Measurements from ENCODE around the gene TMPRSS11A.

TMPRSS11A gene

GRCh38 chr4:67894659-67895058, 68.6 kb downstream of the TMPRSS11A start:
- H3K4me3 ChIP-seq (ENCODE audit: low read depth, low read length): no peak overlapping the region
- no peak for TF ChIP-seq CTCF (IDR thresholded peaks at IDR 0.05; ENCODE audit: insufficient read depth, low read depth, low read length, missing control alignments)
- no peak for DNase-seq (ENCODE audit: low read depth)

GRCh38 chr4:67892905-67893304, 70.4 kb downstream of the TMPRSS11A start:
- TF ChIP-seq CTCF (IDR thresholded peaks at IDR 0.05; ENCODE audit: insufficient read depth, low read depth, low read length, missing control alignments): no peak
- no peak overlapping the region for H3K4me3 ChIP-seq (ENCODE audit: low read depth, low read length)
- DNase-seq (ENCODE audit: low read depth): no peak

- H3K4me3 ChIP-seq (ENCODE audit: low read depth, low read length): no peak overlapping the region
- TF ChIP-seq CTCF (IDR thresholded peaks at IDR 0.05; ENCODE audit: insufficient read depth, low read depth, low read length, missing control alignments): no peak
- DNase-seq (ENCODE audit: low read depth): no peak
Observed at GRCh38 chr4:67892253-67892652, 71.0 kb downstream of the TMPRSS11A start.

GRCh38 chr4:67891645-67892044, 71.6 kb downstream of the TMPRSS11A start:
- no peak overlapping the region for H3K4me3 ChIP-seq (ENCODE audit: low read depth, low read length)
- TF ChIP-seq CTCF (IDR thresholded peaks at IDR 0.05; ENCODE audit: insufficient read depth, low read depth, low read length, missing control alignments): no peak
- DNase-seq (ENCODE audit: low read depth): no peak

- DNase-seq (ENCODE audit: low read depth): no peak
- no peak for TF ChIP-seq CTCF (IDR thresholded peaks at IDR 0.05; ENCODE audit: insufficient read depth, low read depth, low read length, missing control alignments)
- no peak overlapping the region for H3K4me3 ChIP-seq (ENCODE audit: low read depth, low read length)
Observed at GRCh38 chr4:67886281-67886680, 77.0 kb downstream of the TMPRSS11A start.

GRCh38 chr4:67885762-67886161, 77.5 kb downstream of the TMPRSS11A start:
- no peak for TF ChIP-seq CTCF (IDR thresholded peaks at IDR 0.05; ENCODE audit: insufficient read depth, low read depth, low read length, missing control alignments)
- DNase-seq (ENCODE audit: low read depth): no peak
- no peak overlapping the region for H3K4me3 ChIP-seq (ENCODE audit: low read depth, low read length)

- no peak for DNase-seq (ENCODE audit: low read depth)
- no peak for TF ChIP-seq CTCF (IDR thresholded peaks at IDR 0.05; ENCODE audit: insufficient read depth, low read depth, low read length, missing control alignments)
- H3K4me3 ChIP-seq (ENCODE audit: low read depth, low read length): no peak overlapping the region
Observed at GRCh38 chr4:67884701-67885100, 78.6 kb downstream of the TMPRSS11A start.

All from GM12865 (cell line).